ENCODE results near the gene CAND1.
"Not testable (repeated sequence)": the region's sequence is repeated elsewhere in the genome, so short reads cannot be mapped to it uniquely, and the experiment has no call there.

CAND1 gene

DNA sequence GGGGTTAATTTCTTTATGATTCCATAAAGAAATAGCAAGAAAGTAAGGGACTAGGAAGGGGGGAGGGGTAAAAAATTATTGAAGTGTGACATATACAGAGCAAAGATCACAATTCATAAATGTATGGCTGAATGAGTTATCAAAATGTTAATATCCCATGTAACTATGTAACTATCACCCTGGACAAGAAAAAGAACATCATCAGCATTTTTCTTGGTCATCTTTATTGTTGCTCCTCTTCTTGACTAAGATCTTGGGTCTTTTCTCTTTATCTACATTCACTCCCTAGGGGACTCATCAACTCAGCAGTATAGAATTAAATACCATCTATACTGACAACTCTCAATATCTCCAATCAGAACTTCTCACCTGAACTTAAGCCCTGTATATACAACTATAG is 57.5 kb downstream of the CAND1 start:
- in situ Hi-C loops (cut with HindIII; ENCODE audit: low pct_ligation_motif_present, low pct_unique_long_range_greater_than_20kb, low sequenced_read_pairs) = no loop called here
- DNase-seq = no peak

DNA sequence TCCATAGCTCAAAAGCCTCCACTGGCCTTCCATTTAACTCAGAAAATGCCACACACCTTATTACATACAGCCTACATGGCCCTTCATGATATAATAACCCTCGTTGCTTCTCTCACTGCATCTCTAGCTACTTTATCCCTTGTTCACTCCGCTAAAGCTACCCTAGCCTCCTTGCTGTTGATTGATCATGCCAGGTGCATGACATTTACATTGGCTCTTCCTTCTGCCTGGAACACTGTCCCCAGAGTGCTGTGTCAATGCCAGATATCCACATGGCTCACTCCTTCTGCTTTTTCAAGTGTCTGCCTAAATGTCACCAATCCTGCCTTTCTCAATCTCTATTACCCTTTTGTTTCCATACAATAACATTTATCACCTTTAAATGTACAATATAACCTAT is 58.3 kb downstream of the CAND1 start:
- in situ Hi-C loops (cut with HindIII; ENCODE audit: low pct_ligation_motif_present, low pct_unique_long_range_greater_than_20kb, low sequenced_read_pairs) = no loop called here
- DNase-seq = no peak

DNA sequence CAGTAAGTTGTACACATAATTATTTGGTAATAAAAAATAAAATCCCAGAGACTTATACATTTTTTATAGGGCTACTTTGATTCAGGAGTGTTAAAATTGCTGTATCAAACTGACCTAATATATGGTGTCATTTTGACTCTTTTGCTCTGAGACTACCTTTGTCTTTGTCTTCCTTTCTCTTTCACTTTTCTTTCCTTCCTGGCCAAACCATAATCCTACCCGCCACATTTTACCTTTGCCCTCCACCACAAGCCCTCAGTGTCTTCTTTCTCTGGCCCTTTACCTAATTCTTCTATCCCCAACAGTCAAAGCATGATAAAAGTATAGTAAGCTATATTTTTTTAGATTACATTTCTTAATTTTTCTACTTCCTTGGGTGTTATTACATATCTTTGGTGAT is 62.0 kb downstream of the CAND1 start:
- in situ Hi-C loops (cut with HindIII; ENCODE audit: low pct_ligation_motif_present, low pct_unique_long_range_greater_than_20kb, low sequenced_read_pairs) = no loop called here
- no peak for DNase-seq

DNA sequence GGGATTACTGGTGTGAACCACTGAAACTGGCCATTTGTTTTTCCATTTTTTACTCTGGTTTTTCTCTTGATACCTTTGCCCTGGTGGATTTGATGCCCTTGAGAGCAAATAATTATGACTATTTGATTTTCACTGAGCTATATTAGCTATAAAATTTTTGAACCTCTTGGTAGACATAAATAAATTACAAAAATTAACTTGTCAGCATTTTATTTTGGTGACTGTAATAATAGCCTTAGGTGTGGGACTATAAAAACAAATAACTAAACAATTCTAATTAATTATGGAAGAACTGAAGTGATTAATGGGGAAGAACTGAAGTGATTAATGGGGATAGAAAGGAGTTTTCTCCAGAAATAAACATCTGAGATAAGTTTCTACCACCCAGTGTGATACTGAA is 62.7 kb downstream of the CAND1 start:
- DNase-seq = no peak
- in situ Hi-C loops (cut with HindIII; ENCODE audit: low pct_ligation_motif_present, low pct_unique_long_range_greater_than_20kb, low sequenced_read_pairs) = no loop called here

DNA sequence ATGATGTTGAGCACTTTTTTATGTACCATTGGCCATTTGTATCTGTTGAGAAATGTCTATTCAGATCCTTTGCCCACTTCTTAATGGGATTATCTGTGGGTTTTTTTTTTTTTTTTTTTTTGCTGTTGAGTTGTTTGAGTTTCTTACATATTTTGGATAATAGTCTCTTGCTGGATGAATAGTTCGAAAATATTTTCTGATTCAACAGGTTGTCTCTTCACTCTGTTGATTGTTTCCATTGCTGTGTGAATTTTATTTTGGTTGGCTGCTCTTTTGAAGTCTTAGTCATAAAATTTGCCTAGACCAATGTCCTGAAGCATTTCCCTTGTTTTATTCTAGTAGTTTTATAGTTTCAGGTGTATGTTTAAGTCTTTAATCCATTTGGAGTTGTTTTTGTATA is 64.5 kb downstream of the CAND1 start:
- DNase-seq = no peak
- in situ Hi-C loops (cut with HindIII; ENCODE audit: low pct_ligation_motif_present, low pct_unique_long_range_greater_than_20kb, low sequenced_read_pairs) = no loop called here

DNA sequence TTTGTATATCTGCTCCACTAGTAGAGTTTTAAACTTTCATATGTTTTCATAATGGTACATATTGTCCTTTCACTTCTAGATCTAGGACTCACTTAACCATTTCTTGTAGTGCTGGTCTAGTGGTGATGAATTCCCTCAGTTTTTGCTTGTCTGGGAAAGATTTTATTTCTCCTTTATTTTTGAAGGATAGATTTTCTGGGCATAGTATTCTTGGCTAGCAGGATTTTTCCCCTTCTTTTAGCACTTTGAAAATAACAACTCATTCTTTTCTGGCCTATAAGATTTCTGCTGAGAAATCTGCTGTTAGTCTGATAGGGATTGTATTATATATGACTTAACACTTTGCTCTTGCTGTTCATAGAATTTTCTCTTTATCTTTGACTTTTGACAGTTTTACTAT is 69.3 kb downstream of the CAND1 start:
- in situ Hi-C loops (cut with HindIII; ENCODE audit: low pct_ligation_motif_present, low pct_unique_long_range_greater_than_20kb, low sequenced_read_pairs) = no loop called here
- no peak for DNase-seq

DNA sequence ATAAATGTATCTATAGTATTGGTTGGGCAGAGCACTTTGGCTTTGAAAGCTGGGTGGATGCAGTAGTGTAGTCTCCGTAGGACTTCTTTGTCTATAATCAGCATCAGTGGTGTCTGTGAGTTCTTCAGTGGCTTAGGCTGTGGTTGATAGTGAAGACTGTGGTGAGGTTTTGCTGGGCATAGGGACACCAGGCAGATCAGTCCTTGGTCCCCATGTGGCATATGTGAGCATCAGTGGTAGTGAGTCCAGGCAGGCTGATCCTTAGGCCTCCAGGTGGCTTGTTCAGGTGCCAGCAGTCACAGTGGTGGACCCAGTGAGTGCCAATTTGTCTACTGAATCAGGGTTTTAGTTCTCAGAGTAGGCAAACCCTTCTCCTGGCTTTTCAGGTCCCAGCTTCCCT is 70.4 kb downstream of the CAND1 start:
- DNase-seq = no peak
- in situ Hi-C loops (cut with HindIII; ENCODE audit: low pct_ligation_motif_present, low pct_unique_long_range_greater_than_20kb, low sequenced_read_pairs) = no loop called here

DNA sequence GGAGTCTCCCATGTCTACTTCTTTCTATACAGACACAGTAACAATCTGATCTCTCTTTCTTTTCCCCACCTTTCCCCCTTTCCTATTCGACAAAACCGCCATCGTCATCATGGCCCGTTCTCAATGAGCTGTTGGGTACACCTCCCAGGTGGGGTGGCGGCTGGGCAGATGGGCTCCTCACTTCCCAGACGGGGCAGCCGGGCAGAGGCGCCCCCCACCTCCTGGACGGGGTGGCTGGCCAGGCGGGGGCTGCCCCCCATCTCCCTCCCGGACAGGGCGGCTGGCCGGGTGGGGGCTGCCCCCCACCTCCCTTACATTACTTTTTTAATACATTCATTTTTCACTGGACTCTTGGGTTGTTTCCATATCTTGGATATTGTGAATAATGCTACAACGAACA is 71.9 kb downstream of the CAND1 start:
- DNase-seq; in situ Hi-C loops (cut with HindIII; ENCODE audit: low pct_ligation_motif_present, low pct_unique_long_range_greater_than_20kb, low sequenced_read_pairs): not testable (repeated sequence)

DNA sequence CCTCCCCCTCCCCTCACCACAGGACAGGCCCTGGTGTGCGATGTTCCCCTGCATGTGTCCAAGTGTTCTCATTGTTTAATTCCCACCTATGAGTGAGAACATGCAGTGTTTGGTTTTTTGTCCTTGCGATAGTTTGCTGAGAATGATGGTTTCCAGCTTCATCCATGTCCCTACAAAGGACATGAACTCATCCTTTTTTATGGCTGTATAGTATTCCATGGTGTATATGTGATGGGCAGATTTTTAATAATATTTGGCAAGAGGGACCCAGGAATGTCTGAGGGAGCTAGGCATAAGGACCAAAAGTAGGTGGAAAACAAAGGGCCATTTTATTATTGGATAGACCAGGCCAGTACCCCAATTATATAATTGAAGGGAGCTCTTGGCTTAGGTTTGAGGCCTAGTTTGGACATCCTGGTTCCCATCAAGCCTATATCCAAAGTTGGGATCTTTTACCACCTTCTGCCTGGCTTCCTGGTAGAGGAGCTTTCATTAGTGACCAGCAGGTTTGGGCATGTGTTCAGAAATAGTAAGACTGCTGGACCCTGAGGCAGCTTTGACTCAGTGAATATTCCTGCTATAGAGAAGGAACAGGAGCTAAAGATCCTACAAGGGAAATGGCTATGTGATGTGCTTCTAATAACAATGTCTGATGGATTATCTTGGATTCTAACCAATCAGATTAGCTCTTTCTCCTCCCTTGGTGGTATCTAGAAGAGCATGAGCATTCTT is 76.0 kb downstream of the CAND1 start:
- in situ Hi-C loops (cut with HindIII; ENCODE audit: low pct_ligation_motif_present, low pct_unique_long_range_greater_than_20kb, low sequenced_read_pairs) = no loop called here
- DNase-seq = no peak

DNA sequence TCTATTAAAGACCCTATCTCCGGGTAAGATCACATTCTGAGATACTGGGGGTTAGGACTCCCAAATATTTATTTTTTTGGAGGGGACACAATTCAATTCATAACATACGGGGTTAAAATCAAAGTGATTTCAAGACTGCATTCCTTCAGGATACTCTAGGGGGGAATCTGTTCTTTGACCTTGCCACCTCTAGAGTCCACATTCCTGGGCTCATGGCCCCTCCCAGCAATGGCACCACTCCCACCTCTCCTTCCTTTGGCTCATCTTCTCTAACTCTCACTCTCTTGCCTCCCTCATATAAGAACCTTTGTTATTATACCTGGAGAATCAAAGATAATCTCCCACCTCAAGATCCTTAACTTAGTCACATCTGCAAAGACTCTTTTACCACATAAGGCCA is 79.5 kb downstream of the CAND1 start:
- in situ Hi-C loops (cut with HindIII; ENCODE audit: low pct_ligation_motif_present, low pct_unique_long_range_greater_than_20kb, low sequenced_read_pairs) = no loop called here

DNA sequence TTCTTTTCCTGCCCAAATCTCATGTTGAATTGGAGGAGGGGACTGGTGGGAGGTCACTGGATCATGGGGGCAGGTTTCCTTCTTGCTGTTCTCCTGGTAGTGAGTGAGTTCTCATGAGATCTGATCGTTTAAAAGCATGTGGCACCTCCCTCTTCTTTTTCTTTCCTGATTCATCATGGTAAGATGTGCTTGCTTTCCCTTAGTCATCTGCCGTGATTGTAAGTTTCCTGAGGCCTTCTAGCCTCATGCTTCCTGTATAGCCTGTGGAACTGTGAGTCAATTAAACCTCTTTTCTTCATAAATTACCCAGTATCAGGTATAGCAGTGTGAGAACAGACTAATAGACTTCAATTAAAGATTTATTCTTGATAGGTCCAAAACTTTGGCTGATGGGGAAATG is 83.5 kb downstream of the CAND1 start:
- in situ Hi-C loops (cut with HindIII; ENCODE audit: low pct_ligation_motif_present, low pct_unique_long_range_greater_than_20kb, low sequenced_read_pairs) = no loop called here

More for the DNA sequence above, 79.5 kb downstream of the CAND1 start:
- no peak for DNase-seq

DNA sequence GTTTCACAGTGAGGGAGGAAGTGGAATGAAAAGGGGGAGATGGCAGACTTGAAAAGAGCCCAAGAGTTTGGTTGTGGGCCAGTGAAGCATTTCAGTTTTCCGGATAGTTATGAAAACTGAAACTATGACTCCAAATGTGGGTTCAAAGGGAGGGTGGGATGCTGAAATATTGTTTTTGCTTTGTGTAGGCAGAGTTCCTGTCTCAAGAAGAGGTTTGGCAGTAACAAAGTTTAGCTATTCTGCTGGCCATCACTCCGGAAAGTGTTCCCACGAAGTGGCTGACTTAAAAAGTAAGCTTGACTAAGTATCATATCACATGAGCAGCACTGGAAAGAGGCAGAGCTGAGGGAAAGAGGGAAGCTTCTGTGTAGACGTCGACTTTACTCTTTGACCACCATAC is 85.2 kb downstream of the CAND1 start:
- in situ Hi-C loops (cut with HindIII; ENCODE audit: low pct_ligation_motif_present, low pct_unique_long_range_greater_than_20kb, low sequenced_read_pairs) = no loop called here
- no peak for DNase-seq

More for the DNA sequence above, 83.5 kb downstream of the CAND1 start:
- no peak for DNase-seq

DNA sequence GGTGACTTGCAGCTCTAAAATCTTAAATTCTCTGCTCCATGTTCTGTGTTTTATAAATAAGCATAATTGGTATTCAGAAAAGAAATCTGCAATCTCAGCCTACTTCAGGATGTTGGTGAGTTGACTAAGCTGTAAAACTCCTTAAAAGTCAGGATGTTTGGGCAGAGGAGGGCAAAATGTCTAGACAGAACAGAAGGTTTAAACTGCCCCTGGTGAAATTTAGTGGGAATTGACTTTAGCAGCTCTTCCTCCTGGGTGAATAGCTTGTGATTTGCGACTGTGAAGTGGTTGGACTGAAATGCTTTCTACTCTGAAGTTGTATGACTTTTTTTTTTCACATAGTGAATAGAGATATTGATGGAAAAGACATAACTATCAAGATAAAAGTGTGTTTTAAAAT is 85.8 kb downstream of the CAND1 start:
- no peak for DNase-seq

DNA sequence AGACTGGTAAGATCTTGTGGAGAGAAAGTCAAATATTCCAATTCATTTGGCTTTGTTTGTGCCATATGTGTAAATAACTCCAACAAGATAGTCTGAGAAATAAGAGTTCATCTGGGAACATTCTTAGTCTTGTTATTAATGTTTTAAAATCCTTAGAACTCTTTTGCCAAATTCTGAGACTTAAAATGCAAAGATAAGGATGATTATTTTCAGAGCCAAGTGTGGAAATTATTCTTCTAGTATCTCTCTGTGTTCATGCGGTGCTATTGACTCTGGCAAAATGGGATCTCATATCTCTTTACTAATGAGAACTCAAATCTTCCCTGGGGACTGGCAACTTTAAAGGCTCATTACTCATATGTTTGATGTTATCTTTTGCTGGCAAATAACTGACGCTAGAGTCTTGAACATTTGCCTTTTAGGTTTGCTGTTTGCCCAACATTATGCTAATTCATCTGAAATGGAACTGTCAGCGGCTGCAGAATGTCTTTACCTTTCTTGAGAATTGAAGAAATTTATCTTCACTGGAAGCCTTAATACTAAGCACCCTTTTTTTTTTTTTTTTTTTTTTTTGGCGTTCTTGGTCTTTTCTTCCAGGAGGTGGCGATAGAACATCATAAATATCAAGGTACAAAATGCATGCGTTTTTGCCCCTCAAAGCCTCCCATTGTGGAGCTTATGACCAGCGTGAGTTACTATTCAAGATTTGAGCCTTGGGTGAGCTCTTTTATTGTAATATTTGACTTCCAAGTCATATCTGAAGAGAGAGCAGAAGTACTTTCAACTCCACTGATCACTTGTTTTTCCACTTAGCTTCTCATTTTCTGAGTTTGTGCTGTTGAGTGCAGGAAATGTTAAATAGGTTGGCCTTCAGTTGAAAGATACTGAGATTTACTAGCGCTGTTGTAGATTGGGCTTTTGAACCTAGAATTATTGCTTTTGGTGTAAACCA is 86.5 kb downstream of the CAND1 start:
- in situ Hi-C loops (cut with HindIII; ENCODE audit: low pct_ligation_motif_present, low pct_unique_long_range_greater_than_20kb, low sequenced_read_pairs) = no loop called here
- peak; percentile 65 for DNase-seq

More for the DNA sequence above, 85.8 kb downstream of the CAND1 start:
- in situ Hi-C loops (cut with HindIII; ENCODE audit: low pct_ligation_motif_present, low pct_unique_long_range_greater_than_20kb, low sequenced_read_pairs) = no loop called here

DNA sequence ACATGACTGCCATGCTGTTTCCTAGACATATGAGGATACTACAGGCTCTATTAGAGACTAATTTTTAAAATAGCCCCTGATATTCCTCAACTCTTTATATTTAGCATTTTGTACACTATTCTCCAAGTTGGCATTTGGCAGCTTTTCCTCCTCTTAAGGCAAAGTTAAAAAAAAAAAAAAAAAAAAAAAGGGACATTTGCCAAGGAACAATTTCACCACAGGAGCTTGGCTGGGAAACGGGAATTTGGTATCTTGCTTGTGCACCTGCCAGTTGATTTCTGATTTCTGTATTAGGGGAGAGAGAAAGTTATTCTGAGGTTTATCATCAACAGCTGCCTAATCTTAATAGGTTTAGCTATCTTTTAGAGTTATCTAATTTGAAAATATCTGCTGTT is 87.2 kb downstream of the CAND1 start:
- no peak for DNase-seq

DNA sequence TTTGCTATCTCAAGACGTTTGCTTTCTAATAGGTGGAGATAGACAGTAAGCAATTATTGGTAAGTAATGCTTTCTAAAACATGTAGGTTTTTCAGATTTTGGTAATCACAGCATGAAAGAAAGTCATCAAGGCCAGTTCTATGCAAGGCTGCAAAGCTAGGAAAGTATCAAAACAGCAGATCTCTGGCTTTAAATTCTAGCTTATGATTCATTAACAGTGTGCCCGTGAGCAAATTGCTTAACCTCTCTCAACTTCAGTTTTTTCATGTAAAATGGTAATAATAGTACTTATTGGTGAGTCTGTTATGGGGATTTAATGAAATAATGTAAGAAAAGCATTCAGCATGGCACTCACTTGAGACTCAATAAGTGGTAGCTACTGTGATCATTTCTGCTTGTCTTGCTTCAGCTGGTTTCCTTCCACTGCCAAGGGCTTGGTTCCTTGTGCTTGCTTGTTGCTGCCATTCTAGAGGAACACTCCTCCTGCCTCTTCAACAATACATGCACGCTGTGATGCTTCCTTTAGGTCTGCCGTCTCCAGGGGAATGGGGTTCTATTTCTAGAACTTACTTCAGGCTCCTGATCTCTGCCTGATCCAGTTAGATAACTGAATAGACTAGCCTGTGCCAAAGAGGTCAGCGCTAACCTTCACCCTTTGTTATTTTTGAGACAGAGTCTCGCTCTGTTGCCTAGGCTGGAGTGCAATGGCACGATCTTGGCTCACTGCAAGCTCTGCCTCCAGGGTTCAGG is 88.4 kb downstream of the CAND1 start:
- no peak for DNase-seq
- in situ Hi-C loops (cut with HindIII; ENCODE audit: low pct_ligation_motif_present, low pct_unique_long_range_greater_than_20kb, low sequenced_read_pairs) = no loop called here

More for the DNA sequence above, 87.2 kb downstream of the CAND1 start:
- in situ Hi-C loops (cut with HindIII; ENCODE audit: low pct_ligation_motif_present, low pct_unique_long_range_greater_than_20kb, low sequenced_read_pairs) = no loop called here

DNA sequence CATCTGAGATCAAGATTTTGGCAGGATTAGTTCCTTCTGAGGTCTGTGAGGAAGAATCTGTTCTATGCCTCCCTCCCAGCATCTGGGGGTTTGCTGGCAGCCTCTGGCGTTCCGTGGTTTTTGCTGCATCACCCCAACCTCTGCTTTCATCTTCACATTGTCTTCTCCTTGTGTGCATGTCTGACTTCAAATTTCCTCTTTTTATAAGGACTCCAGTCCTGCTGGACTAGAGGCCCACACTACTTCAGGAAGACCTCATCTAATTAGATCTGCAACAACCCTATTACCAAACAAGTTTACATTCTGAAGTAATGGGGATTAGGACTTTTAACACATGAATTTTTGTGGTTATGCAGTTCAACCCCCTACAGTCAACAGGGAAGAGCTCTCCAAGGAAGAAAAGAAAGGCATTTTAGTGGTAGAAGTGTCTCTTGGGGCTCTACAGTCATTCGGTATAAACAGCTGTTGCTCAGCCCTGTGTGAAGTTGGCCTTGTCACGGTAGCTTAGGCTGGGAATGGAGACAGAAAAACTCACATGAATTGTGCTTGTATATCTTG is 89.7 kb downstream of the CAND1 start:
- in situ Hi-C loops (cut with HindIII; ENCODE audit: low pct_ligation_motif_present, low pct_unique_long_range_greater_than_20kb, low sequenced_read_pairs) = no loop called here
- no peak for DNase-seq

DNA sequence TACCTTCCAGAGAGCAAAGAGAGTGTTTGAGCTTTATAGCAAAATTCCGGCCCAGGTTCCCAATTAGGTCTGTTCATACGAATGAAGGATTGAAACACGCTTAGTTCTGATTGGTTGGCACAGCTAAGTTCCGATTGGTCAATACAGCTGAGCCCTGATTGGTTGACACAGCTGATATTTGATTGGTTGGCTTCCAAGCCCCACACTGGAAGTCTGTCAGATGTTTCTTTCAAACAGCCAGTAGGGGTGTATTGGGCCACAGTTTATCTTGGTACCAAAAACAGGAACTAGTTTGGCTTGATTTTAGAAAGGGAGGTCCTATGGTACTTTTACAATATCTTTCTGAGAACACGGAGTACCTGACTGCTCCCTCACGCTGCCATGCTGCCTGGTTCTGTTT is 93.4 kb downstream of the CAND1 start:
- in situ Hi-C loops (cut with HindIII; ENCODE audit: low pct_ligation_motif_present, low pct_unique_long_range_greater_than_20kb, low sequenced_read_pairs) = no loop called here

DNA sequence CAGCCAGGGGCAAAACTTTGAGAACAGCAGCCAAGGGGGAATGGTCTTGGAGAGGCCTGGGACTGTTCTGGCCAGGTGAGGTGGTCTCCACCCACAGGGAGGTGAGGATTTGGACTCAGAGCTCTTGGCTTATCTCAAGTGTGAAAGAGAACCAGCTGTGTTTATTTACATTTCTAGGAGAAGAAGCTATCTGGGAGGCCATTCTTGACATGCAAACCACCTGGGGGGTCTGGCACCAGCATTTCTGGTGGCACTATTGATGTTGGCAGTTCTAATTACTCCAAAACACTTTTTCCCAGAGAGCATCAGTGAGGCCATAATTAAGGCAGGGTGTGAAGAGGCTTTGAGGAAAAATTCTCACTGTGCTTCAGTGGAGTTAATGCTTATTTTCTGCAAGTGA is 95.1 kb downstream of the CAND1 start:
- in situ Hi-C loops (cut with HindIII; ENCODE audit: low pct_ligation_motif_present, low pct_unique_long_range_greater_than_20kb, low sequenced_read_pairs) = no loop called here
- no peak for DNase-seq

More for the DNA sequence above, 93.4 kb downstream of the CAND1 start:
- DNase-seq = no peak
